Measurements from ENCODE around the gene CARTPT.

CARTPT gene

GRCh38 chr5:71738662-71739361, 19.7 kb downstream of the CARTPT start:
- no peak for DNase-seq

DNA sequence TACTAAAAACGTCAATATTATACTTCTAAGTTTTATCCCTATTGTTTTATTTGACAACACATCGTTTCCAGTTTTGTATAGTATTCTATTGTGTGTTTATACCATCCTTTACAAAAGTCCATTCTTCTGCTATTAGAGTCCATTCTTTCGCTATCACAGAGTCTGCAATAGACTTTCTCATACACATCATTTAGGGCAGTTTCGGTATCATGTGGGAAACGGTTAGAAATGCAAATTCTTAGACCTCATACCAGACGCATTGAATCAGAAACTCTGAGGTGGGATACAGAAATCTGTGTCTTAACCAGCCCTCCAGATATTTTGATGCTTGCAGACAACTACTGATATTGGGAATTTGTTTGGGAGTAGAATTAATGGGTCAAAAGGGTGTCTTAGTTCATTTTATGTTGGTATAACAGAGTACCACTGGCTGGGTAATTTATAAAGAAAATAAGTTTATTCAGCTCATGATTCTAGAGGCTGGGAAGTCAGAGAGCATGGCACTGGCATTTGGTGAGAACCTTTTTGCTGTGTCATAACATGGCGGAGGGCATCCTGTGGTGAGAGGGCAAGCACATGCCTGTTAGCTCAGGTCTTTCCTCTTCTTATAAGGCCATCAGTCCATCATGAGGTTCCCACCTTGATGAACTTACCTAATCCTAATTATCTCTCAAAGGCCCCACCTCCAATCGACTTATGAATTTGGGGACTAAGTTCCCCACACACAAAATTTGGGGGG, 21.1 kb downstream of the CARTPT start:
- no peak for DNase-seq

GRCh38 chr5:71743155-71743554, 24.1 kb downstream of the CARTPT start:
- DNase-seq, result no peak

DNA sequence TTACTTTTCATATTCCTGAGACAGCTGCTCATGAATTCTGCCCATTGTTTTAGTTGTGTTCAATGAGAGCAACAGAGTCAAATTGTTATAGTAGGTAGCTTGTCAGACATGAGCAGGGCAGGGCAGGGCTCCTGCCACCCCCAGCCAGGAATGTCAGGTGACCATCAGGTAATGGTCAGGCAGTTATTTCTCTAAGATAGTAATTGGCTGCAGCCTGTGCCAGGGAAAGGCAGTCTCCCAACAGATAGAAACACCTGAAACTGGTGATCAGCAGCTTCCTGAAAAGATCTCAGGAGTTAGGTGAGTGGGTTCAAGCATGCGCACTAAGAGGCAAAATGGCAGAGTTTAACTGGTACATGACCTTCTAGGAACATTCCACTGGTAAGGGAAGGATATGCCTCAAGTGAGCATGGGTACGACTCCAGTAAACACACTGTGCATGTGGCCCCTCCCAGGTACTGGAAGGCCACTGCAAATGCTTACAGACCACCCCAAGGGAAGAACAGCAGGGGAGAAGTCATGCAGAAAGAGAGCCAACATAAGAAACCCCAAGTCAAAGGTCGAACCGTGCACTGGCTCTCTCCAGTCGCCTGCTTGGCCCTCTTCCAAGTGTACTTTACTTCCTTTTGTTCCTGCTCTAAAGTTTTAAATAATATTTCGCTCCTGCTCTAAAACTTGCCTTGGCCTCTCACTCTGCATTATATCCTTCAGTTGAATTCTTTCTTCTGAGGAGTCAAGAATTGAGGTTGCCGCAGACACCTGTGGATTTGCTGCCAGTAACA, 25.1 kb downstream of the CARTPT start:
- DNase-seq, result no peak

DNA sequence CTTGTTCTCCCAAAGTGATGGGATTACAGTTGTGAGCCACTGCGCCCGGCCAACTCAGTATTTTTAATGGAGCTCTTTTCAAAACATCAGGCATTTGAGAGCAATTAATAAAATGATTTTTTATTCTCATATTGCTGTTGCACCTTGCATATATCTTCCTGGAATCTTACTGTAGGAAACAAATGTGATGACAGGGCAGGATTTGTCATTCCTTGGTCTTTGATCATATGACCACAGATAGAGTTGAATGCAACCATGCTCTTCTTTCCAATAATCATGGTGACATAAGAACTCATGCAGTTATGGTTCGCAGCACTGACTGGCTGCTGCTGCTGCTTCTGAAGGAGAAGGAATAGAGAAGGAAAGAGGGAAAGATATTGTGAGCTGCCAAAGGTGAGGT, 28.1 kb downstream of the CARTPT start:
- no peak for DNase-seq

DNA sequence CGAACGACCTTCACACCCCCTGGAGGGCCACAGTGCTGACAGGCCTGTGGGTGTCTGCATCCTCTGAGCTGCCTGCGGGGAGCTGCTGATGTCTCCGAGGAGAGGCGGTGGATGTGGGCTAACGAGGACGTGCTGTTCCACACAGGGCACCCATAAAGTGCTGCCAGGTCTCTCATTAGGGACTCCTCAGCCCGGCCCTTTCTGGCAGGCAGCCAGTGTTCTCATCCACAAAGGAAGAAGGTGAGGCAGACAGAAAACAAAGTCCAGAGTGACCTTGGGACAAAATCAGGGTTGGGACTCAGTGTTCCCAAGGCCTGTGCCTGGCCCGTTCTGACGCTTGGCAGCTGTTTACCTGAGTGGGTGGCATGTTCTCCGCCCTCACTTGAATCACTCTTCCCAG, 29.3 kb downstream of the CARTPT start:
- DNase-seq, result no peak

- no peak for DNase-seq
Measured at GRCh38 chr5:71751422-71751821, 32.3 kb downstream of the CARTPT start.

DNA sequence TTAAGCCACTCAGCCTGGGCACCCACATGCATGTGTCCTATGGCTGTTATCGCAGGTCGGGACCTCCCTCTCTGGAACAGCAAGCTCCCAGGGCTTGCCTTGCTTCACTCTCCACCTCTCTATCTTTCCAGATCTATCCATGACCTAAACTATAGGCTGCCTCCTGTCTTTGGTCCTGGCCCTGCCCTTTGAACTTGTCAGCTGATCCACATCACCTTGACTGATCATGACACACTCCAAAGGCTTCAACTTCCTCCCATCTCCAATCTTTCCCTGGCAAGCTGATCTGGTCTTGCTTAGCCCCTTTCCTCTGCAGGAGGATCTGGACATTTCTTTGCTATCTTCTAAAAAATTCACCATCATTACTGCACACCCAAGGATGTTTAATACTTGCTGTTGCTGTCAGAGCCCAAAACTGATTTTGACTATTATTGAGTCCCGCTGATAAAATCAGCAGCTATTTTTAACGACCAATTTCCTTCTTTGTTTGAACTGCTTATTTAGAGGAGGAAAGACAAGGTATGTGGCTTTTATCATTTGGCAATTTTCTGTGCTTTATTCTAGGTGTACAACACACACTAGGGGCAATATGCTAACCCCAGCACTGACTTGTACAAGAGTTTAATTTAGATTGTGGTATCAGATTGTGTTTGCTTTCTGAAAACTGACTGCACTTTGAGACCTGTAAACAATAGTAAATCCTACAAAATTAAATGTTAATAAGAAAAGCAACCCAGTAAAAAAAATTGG, 33.5 kb downstream of the CARTPT start:
- no peak for DNase-seq

DNA sequence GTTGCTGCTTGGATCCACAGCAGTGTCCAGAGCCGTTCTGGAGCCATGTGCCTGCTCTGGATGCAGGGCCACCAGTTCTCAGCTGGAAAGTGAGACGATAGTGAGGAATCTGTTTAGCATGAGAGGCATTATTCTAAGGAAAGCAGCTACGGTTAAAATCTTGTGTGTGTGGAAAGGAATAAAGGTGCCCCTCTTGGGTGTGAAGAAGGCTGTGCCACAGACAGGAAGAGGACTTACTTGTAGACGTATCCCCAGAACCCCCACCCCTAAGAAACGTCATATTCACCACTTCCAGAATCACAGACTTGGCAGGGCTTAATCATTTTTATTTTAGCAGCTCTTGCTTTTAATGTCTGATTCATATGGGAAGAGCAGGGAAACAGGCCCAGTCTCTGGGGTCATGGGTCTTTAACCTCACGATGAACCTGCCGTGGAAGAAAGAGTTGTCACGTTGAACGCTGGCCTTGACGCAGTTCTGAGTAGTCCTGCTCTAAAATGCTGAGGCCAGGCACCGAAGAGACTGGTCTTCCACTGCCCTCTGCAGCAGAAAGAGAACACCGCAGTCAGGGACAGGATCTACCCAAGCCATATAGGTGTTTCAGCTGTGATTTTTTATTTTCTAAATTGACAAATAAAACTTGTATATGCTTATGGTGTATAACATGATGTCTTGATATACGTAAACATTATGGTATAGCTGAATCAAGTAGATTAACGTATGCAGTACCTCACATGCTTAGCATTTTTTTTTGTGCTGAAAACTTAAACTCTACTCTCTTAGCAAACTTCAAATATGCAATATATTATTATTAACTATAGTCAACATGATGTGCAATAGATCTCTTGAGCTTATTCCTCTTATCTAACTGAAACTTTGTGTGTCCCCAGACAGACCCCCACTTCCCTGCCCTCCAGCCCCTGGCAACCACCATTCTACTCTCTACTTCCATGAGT, 38.8 kb downstream of the CARTPT start:
- peak; percentile 15 for DNase-seq

DNA sequence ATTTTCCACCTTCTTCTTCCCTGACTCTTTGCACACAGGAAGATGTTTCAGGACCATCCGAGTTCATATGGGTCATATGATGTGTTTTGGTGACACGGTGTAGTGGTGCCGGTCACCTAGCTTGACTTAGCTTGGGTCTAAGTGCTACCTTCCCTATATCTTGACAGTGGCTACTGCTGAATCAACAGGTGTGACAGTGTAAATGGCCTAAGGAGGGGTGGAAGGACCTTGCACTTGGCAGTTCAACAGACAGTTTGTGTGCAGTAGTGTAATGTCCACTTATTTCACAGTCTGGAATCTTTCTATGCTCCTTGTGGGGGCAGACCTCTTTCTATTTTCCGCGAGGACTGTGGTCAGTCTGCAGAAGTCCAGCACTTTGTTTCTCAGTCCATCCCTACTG, 43.8 kb downstream of the CARTPT start:
- DNase-seq, result no peak

DNA sequence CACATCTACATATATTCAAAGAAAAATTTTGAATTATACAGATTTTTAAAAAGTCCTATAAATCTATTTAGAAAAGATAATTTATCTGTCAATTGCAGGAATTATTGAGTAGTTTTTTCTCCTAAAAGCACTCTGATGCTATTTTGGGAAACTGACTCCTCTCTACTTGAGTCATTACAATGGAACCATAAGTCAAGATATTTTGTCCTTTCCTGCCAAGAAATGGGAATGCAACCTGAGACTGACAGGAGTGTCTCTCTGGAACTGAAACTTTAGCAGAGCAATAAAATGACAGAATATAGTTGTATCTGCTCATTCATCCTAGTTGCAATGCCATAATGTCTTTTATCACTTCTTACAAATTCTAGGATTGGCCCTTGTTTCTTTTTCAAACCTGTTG, 48.6 kb downstream of the CARTPT start:
- no peak for DNase-seq

DNA sequence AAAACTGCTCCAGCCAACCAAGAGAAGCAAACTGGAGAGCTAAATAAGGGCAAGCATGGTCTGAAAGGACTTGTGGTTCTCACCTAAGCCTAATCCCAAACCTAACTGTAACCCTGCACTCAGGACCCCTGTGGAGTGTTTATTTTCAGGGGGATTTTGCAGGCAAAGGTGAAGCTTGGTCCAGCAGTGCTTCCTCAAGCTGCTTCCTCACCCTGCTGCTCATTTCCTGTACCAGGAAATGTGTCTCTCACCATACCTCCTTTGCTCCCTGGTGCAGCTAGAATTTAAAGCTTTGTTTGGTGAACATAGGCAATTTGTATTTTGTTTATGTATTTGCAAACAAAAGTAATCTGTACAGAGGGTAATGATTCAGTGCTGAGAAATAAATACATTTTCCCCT, 50.2 kb downstream of the CARTPT start:
- DNase-seq, result no peak

DNA sequence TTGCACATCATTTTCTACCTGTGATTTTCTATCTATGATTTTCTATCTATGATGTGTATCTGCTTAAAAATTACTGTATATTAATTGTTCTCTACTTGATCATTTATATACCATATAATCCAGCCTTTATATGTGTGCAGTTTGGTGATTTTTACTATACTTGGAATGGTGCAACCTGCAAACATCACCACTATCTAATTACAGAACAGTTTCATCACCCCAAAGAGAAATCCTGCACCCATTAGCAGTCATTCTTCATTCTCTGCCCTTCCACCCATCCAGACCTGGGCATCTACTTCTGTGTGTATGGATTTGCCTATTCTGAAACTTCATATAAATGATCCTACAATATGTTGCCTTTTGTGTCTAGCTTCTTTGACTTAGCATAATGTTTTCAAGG, 51.3 kb downstream of the CARTPT start:
- DNase-seq, result no peak
